ENCODE measurements around the gene DOCK7. TPM values are rescaled to one million over a fixed set of nuclear protein-coding genes. Genes with fewer than 3 reads are reported as not detected.

The DOCK7 gene
- total RNA-seq, 2 experiments from 2014 or later = 6.0 to 7.9 TPM

- peak; percentile 57 for ATAC-seq (ENCODE audit: poor library complexity)
- intact Hi-C loops (cut with DNase I, micrococcal nuclease) = loop anchor here in 1 of 2 experiments (5.0 to 10.0 kb wide), 2 partner anchors 100 to 253 kb away; partner anchors contain the start of gene USP1
- Histone ChIP-seq H3K4me1 (ENCODE audit: insufficient read depth, low read length) (peaks cover 7% of the 10 kb centered on the region), H3K4me3 (ENCODE audit: low read length) (peak overlapping the region; percentile 77), H3K27ac (ENCODE audit: low read depth in 1 of 2, low read length in 2 of 2) (peak overlapping the region in 1 of 2 donors; percentile 58), H3K27me3 (ENCODE audit: control insufficient read depth in 1 of 2, insufficient read depth in 2 of 2, low read length in 2 of 2) (no peaks in the 10 kb centered on the region), H3K36me3 (ENCODE audit: insufficient read depth, low read length) (no peaks in the 10 kb centered on the region), H3K9me3 (ENCODE audit: control insufficient read depth in 1 of 2, insufficient read depth in 1 of 2, low read length in 2 of 2) (no peaks in the 10 kb centered on the region)
- H3K4me1 Mint-ChIP-seq (ENCODE audit: low read depth) = peaks cover 37% of the 10 kb centered on the region
- TF ChIP-seq CTCF (IDR thresholded peaks at IDR 0.05) = no peak
- no peaks in the 10 kb centered on the region for H3K9me3 Mint-ChIP-seq
- H3K36me3 Mint-ChIP-seq (ENCODE audit: low read depth) = peaks cover 8% of the 10 kb centered on the region
- peak overlapping the region; percentile 98 for H3K4me3 Mint-ChIP-seq
- CTCF ChIA-PET = no interaction called here
- H3K27me3 Mint-ChIP-seq = no peaks in the 10 kb centered on the region
- peak overlapping the region; percentile 88 for H3K27ac Mint-ChIP-seq
- peak in 12 of 14 experiments; percentile 1 to 48 (median 19) for DNase-seq
- POLR2A ChIA-PET = interaction anchor here (4.0 kb wide), 1 partner anchor 251 kb away, joined by 21 read pairs; the partner anchor contains the start of gene USP1
These were observed 724 bp downstream of the DOCK7 start for GRCh38 chr1:62687421-62687902.

GRCh38 chr1:62686822-62687221, 1.4 kb downstream of the DOCK7 start:
- no peaks in the 10 kb centered on the region for H3K9me3 Mint-ChIP-seq
- H3K27ac ChIP-seq (ENCODE audit: low read depth in 1 of 2, low read length in 2 of 2) = no peak overlapping the region
- TF ChIP-seq CTCF (IDR thresholded peaks at IDR 0.05) = no peak
- CTCF ChIA-PET = no interaction called here
- POLR2A ChIA-PET = interaction anchor here (4.0 kb wide), 1 partner anchor 251 kb away, joined by 21 read pairs; the partner anchor contains the start of gene USP1
- H3K27me3 Mint-ChIP-seq = no peaks in the 10 kb centered on the region
- no peaks in the 10 kb centered on the region for H3K9me3 ChIP-seq (ENCODE audit: control insufficient read depth in 1 of 2, insufficient read depth in 1 of 2, low read length in 2 of 2)
- DNase-seq = no peak
- H3K4me1 ChIP-seq (ENCODE audit: insufficient read depth, low read length) = peaks cover 7% of the 10 kb centered on the region
- H3K27ac Mint-ChIP-seq = peak overlapping the region; percentile 88
- peaks cover 37% of the 10 kb centered on the region for H3K4me1 Mint-ChIP-seq (ENCODE audit: low read depth)
- ATAC-seq (ENCODE audit: poor library complexity) = no peak
- H3K36me3 Mint-ChIP-seq (ENCODE audit: low read depth) = peaks cover 8% of the 10 kb centered on the region
- peak overlapping the region; percentile 98 for H3K4me3 Mint-ChIP-seq
- no peak overlapping the region for H3K4me3 ChIP-seq (ENCODE audit: low read length)
- intact Hi-C loops (cut with DNase I, micrococcal nuclease) = loop anchor here in 1 of 2 experiments (5.0 to 10.0 kb wide), 2 partner anchors 100 to 252 kb away; partner anchors contain the start of gene USP1
- H3K27me3 ChIP-seq (ENCODE audit: control insufficient read depth in 1 of 2, insufficient read depth in 2 of 2, low read length in 2 of 2) = no peaks in the 10 kb centered on the region
- H3K36me3 ChIP-seq (ENCODE audit: insufficient read depth, low read length) = no peaks in the 10 kb centered on the region

GRCh38 chr1:62685431-62685859, 2.7 kb downstream of the DOCK7 start:
- no peak overlapping the region for H3K27ac ChIP-seq (ENCODE audit: low read depth in 1 of 2, low read length in 2 of 2)
- Mint-ChIP-seq H3K4me3 (peak overlapping the region; percentile 35), H3K27me3 (no peaks in the 10 kb centered on the region), H3K27ac (peak overlapping the region; percentile 4), H3K4me1 (ENCODE audit: low read depth) (peaks cover 36% of the 10 kb centered on the region), H3K9me3 (no peaks in the 10 kb centered on the region), H3K36me3 (ENCODE audit: low read depth) (peaks cover 8% of the 10 kb centered on the region)
- H3K9me3 ChIP-seq (ENCODE audit: control insufficient read depth in 1 of 2, insufficient read depth in 1 of 2, low read length in 2 of 2) = no peaks in the 10 kb centered on the region
- H3K36me3 ChIP-seq (ENCODE audit: insufficient read depth, low read length) = no peaks in the 10 kb centered on the region
- POLR2A ChIA-PET = no interaction called here
- no peaks in the 10 kb centered on the region for H3K27me3 ChIP-seq (ENCODE audit: control insufficient read depth in 1 of 2, insufficient read depth in 2 of 2, low read length in 2 of 2)
- ATAC-seq (ENCODE audit: poor library complexity) = no peak
- TF ChIP-seq CTCF (IDR thresholded peaks at IDR 0.05) = no peak
- no peak for DNase-seq
- intact Hi-C loops (cut with DNase I, micrococcal nuclease) = loop anchor here in 1 of 2 experiments (5.0 to 10.0 kb wide), 2 partner anchors 102 to 251 kb away; partner anchors contain the start of gene USP1
- H3K4me3 ChIP-seq (ENCODE audit: low read length) = no peak overlapping the region
- CTCF ChIA-PET = no interaction called here
- peaks cover 7% of the 10 kb centered on the region for H3K4me1 ChIP-seq (ENCODE audit: insufficient read depth, low read length)
